Activated CD4-positive, alpha-beta T cell treated with anti-CD3 and anti-CD28 coated beads, Interleukin-2, amount 10 ng/mL, durations not matched to agents 7 days and 5 days (primary cell): Measurements from ENCODE around the gene CFAP251. TPM values are rescaled to one million over a fixed set of nuclear protein-coding genes. Genes with fewer than 3 reads are reported as not detected.

Experiments
- CTCF ChIA-PET: fragments of 350-600 bp; sonication (Branson Sonifier 250); formaldehyde crosslinking; loops from one replicate; lab custom pipeline; 2021; ENCODE audit warnings: antibody characterized with exemption; lab: Charles Lee
- POLR2A ChIA-PET: fragments of 350-600 bp; sonication (Branson Sonifier 250); formaldehyde crosslinking; loops from one replicate; lab custom pipeline; 2021; ENCODE audit warnings: antibody characterized with exemption; lab: Charles Lee
- DNase-seq: peaks from one replicate; pipeline ENCODE4 v3.0.0-alpha.2; 2020
- H3K27ac Mint-ChIP-seq: one replicate; pipeline ENCODE4 v1.8.0; 2021; ENCODE audit warnings: mild to moderate bottlenecking, moderate library complexity, mixed read lengths
- H3K27me3 Mint-ChIP-seq: one replicate; pipeline ENCODE4 v1.8.0; 2021; ENCODE audit warnings: mixed read lengths
- H3K36me3 Mint-ChIP-seq: one replicate; pipeline ENCODE4 v1.8.0; 2021; ENCODE audit warnings: low read depth, mixed read lengths
- H3K4me1 Mint-ChIP-seq: one replicate; pipeline ENCODE4 v1.8.0; 2021; ENCODE audit warnings: mixed read lengths
- H3K4me3 Mint-ChIP-seq: one replicate; pipeline ENCODE4 v1.8.0; 2021; ENCODE audit warnings: mild to moderate bottlenecking, moderate library complexity, mixed read lengths
- H3K9me3 Mint-ChIP-seq: one replicate; pipeline ENCODE4 v1.8.0; 2021; ENCODE audit warnings: mixed read lengths
- total RNA-seq, 2 experiments: library from RNA; stranded (reverse); gene quantifications; one replicate each; pipeline ENCODE4 v1.2.3, GENCODE V29; 2021

CFAP251 gene
- total RNA-seq, 2 experiments from 2014 or later = 0.30 to 0.52 TPM

GRCh38 chr12:122022393-122023338 lies 104.3 kb downstream of the CFAP251 start:
- ChIA-PET POLR2A (no interaction called here), CTCF (interaction anchor here (0.6 to 1.7 kb wide), 4 partner anchors 16 to 150 kb away, joined by 3 to 7 read pairs (median 3); partner anchors contain the start of gene CFAP251)
- Mint-ChIP-seq H3K4me1 (peaks cover 16% of the 10 kb centered on the region), H3K27ac (peak overlapping the region; percentile 74), H3K4me3 (peak overlapping the region; percentile 78), H3K27me3 (peaks cover 19% of the 10 kb centered on the region), H3K36me3 (peaks cover 6% of the 10 kb centered on the region), H3K9me3 (peaks cover 12% of the 10 kb centered on the region)
- DNase-seq = peak; percentile 58

DNA sequence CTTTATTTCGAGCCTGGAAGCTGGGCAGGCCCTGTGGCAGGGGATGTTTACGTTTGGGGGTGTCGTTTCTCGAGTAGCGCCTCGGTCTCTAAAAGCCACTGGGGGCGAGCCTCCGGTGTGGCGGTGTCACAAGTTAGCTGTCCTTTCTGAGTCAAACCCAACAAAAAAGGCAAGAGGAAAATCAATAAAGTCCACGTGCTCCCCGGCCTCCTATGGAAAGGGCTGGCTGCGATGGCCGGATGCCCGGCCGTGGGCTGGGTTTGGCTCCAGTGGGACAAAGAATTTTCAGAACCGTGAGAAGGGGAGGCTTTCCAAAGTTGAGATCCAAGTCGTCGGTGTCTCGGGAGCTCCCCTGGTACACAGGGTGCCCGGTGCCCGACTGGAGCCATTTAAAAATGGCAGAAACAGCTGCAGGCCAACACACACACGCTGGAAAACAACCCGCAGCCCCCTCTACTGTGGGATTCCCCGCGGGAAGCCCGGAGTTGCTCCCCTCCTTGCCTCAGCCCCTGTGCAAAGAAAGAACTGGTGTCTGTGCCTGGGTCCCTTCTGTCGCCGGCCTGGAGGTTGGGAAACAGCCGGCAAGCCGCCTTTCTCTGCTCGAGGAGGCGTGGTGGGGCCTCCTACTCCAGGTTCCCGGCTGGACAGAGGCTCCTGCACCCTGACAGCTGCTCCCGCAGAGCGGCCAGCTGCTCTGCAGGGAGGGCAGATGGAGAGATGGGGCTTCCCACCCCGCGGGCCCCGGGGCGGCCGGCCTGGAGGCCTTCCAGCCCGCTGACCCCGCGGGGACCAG lies 105.1 kb downstream of the CFAP251 start:
- H3K4me3 Mint-ChIP-seq = peak overlapping the region; percentile 78
- ChIA-PET POLR2A (interaction anchor here (0.6 kb wide), 1 partner anchor 32 kb away, joined by 3 read pairs; no protein-coding TSS in a partner anchor), CTCF (interaction anchor here (0.7 to 1.7 kb wide), 4 partner anchors 17 to 149 kb away, joined by 3 to 7 read pairs (median 3); partner anchors contain the start of gene CFAP251)
- peaks cover 19% of the 10 kb centered on the region for H3K27me3 Mint-ChIP-seq
- H3K27ac Mint-ChIP-seq = peak overlapping the region; percentile 74
- no peak for DNase-seq
- H3K36me3 Mint-ChIP-seq = peaks cover 6% of the 10 kb centered on the region
- H3K9me3 Mint-ChIP-seq = peaks cover 8% of the 10 kb centered on the region
- peaks cover 17% of the 10 kb centered on the region for H3K4me1 Mint-ChIP-seq

DNA sequence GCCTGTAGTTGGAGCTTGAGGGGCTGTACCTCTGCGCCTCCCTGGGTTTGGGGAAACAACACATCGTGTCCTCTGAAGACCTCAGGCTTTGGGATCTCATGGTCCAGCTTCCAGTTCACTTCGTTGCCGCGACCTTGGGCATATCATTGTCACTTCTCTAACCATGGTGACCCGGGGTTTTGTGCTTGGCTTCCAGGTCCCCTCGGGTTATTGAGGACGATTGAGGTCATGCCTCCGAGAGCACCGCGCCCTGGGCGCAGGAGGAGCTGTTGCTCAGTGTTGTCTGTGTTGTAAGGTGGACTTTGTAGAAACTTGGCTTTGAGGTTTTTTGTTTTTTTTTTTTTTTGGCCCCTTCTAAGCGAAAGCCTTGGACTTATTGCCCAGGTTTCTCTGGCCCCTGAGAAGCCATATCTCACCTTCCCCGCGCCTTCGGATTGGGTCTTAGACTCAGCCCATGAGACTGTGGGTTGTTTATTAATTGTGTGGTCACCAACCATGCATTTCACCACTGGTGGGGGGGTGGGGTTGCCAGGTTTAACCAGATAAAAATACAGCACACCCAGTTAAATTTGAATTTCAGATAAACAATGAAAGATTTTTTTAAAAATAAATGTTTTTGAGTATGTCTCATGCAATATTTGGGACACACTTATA lies 105.9 kb downstream of the CFAP251 start:
- no peak for DNase-seq
- H3K4me1 Mint-ChIP-seq = peaks cover 20% of the 10 kb centered on the region
- H3K27ac Mint-ChIP-seq = no peak overlapping the region
- H3K27me3 Mint-ChIP-seq = peaks cover 17% of the 10 kb centered on the region
- H3K36me3 Mint-ChIP-seq = peaks cover 5% of the 10 kb centered on the region
- H3K9me3 Mint-ChIP-seq = peaks cover 3% of the 10 kb centered on the region
- POLR2A ChIA-PET = interaction anchor here (0.6 kb wide), 1 partner anchor 31 kb away, joined by 3 read pairs; no protein-coding TSS in a partner anchor
- CTCF ChIA-PET = interaction anchor here (0.7 to 1.7 kb wide), 3 partner anchors 32 to 106 kb away, joined by 3 to 7 read pairs (median 3); partner anchors contain the start of gene CFAP251
- H3K4me3 Mint-ChIP-seq = peak overlapping the region; percentile 22

- Mint-ChIP-seq H3K36me3 (peaks cover 4% of the 10 kb centered on the region), H3K9me3 (no peaks in the 10 kb centered on the region), H3K4me1 (peaks cover 14% of the 10 kb centered on the region), H3K4me3 (no peak overlapping the region), H3K27ac (no peak overlapping the region), H3K27me3 (peaks cover 5% of the 10 kb centered on the region)
- CTCF ChIA-PET = interaction anchor here (0.6 kb wide), 1 partner anchor 18 kb away, joined by 3 read pairs; no protein-coding TSS in a partner anchor
- POLR2A ChIA-PET = interaction anchor here (0.7 kb wide), 1 partner anchor 1445 kb away, joined by 6 read pairs; the partner anchor contains the start of gene POP5
- DNase-seq = no peak
These were observed 108.4 kb downstream of the CFAP251 start for GRCh38 chr12:122026706-122027333.

DNA sequence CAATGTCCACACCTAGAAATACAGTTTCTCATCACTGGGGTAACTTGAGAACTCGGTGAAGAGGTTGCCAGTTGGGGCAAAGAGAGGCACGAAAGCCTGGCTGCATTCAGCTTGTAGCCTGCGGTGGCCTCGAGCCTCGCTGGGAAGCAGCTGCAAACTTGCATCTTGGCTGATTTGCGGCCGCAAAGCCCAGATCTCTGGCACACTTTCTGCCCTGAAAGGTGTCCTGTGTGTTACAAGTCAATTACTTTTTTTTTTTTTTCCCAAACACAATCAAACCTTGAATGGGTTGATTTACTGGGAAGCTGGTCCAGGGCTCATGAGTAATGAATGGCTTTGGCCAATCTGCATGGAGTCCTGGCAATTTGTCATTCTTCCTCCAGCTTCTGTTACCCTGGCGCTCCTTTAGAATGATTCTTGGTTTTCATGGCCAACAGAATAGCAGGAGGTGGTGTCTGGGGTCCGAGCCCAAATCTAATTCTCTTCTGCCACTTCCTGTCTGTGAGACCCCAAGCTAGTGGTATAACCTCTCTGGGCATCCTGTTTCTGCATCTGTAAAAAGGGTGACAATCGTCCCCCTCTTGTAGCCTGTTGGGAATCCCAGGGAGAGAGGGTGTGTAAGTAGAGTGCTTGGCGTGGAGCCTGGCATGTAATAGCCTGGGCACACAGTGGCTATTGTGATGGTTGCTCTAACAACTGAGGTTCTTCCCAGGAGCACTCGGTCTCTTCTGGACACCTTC lies 109.9 kb downstream of the CFAP251 start:
- no peaks in the 10 kb centered on the region for H3K9me3 Mint-ChIP-seq
- DNase-seq = no peak
- no peak overlapping the region for H3K27ac Mint-ChIP-seq
- H3K4me3 Mint-ChIP-seq = no peak overlapping the region
- H3K27me3 Mint-ChIP-seq = peaks cover 1% of the 10 kb centered on the region
- POLR2A ChIA-PET = interaction anchor here (1.1 kb wide), 1 partner anchor 234 kb away, joined by 3 read pairs; no protein-coding TSS in a partner anchor
- peaks cover 1% of the 10 kb centered on the region for H3K36me3 Mint-ChIP-seq
- peaks cover 9% of the 10 kb centered on the region for H3K4me1 Mint-ChIP-seq
- CTCF ChIA-PET = interaction anchor here (0.6 to 0.7 kb wide), 2 partner anchors 12 to 171 kb away, joined by 3 read pairs; no protein-coding TSS in a partner anchor

- Mint-ChIP-seq H3K4me3 (no peak overlapping the region), H3K27me3 (no peaks in the 10 kb centered on the region)
- CTCF ChIA-PET = no interaction called here
These were observed 110.6 kb downstream of the CFAP251 start for GRCh38 chr12:122028905-122029560.

GRCh38 chr12:122029620-122030423 lies 111.4 kb downstream of the CFAP251 start:
- H3K4me3 Mint-ChIP-seq = no peak overlapping the region
- peaks cover 8% of the 10 kb centered on the region for H3K4me1 Mint-ChIP-seq
- H3K27me3 Mint-ChIP-seq = no peaks in the 10 kb centered on the region
- no peak overlapping the region for H3K27ac Mint-ChIP-seq
- no peaks in the 10 kb centered on the region for H3K36me3 Mint-ChIP-seq
- no peak for DNase-seq
- POLR2A ChIA-PET = no interaction called here
- CTCF ChIA-PET = no interaction called here
- H3K9me3 Mint-ChIP-seq = no peaks in the 10 kb centered on the region

More at GRCh38 chr12:122028905-122029560, 110.6 kb downstream of the CFAP251 start:
- H3K36me3 Mint-ChIP-seq = no peaks in the 10 kb centered on the region
- POLR2A ChIA-PET = interaction anchor here (0.6 to 1.1 kb wide), 2 partner anchors 14 to 235 kb away, joined by 3 to 5 read pairs; no protein-coding TSS in a partner anchor
- no peaks in the 10 kb centered on the region for H3K9me3 Mint-ChIP-seq
- no peak overlapping the region for H3K27ac Mint-ChIP-seq
- peaks cover 8% of the 10 kb centered on the region for H3K4me1 Mint-ChIP-seq
- no peak for DNase-seq

GRCh38 chr12:122030424-122031035 lies 112.1 kb downstream of the CFAP251 start:
- Mint-ChIP-seq H3K36me3 (peaks cover 3% of the 10 kb centered on the region), H3K9me3 (no peaks in the 10 kb centered on the region), H3K4me1 (peaks cover 8% of the 10 kb centered on the region), H3K27ac (no peak overlapping the region), H3K4me3 (no peak overlapping the region), H3K27me3 (no peaks in the 10 kb centered on the region)
- no peak for DNase-seq
- ChIA-PET CTCF (interaction anchor here (1.1 to 1.3 kb wide), 2 partner anchors 9 to 18 kb away, joined by 3 to 4 read pairs; no protein-coding TSS in a partner anchor), POLR2A (no interaction called here)

- Mint-ChIP-seq H3K9me3 (no peaks in the 10 kb centered on the region), H3K4me3 (no peak overlapping the region), H3K36me3 (peaks cover 3% of the 10 kb centered on the region), H3K4me1 (peaks cover 6% of the 10 kb centered on the region), H3K27ac (no peak overlapping the region), H3K27me3 (no peaks in the 10 kb centered on the region)
- ChIA-PET POLR2A (no interaction called here), CTCF (interaction anchor here (0.6 to 1.3 kb wide), 3 partner anchors 8 to 181 kb away, joined by 3 to 4 read pairs (median 3); no protein-coding TSS in a partner anchor)
- peak; percentile 60 for DNase-seq
These were observed 113.2 kb downstream of the CFAP251 start for GRCh38 chr12:122031342-122032216.
